MM.1S (cell line): Measurements from ENCODE around the gene BRINP1.

ENCODE experiments used
- DNase-seq: peaks from one replicate; pipeline ENCODE4 v3.0.0-alpha.2; 2015
- H2AFZ ChIP-seq: fragments of 300-600 bp; sonication (generic); 2 replicates; pipeline ENCODE4 v1.6.0; 2016; ENCODE audit warnings: antibody characterized with exemption, low read length
- H3F3A ChIP-seq: fragments of 300-600 bp; sonication (generic); 2 replicates; pipeline ENCODE4 v1.6.1; 2016; ENCODE audit warnings: mild to moderate bottlenecking, antibody characterized with exemption, low read length, moderate library complexity, mixed read lengths; ENCODE audit not compliant: insufficient read depth
- H3K27ac ChIP-seq: fragments of 300-600 bp; sonication (generic); 2 replicates; pipeline ENCODE4 v1.5.1; 2016; ENCODE audit warnings: mild to moderate bottlenecking, low read length
- H3K27me3 ChIP-seq: fragments of 300-600 bp; sonication (generic); replicated peaks from 2 replicates; pipeline ENCODE4 v1.6.0; 2016; ENCODE audit warnings: low read length; ENCODE audit not compliant: insufficient read depth
- H3K36me3 ChIP-seq: fragments of 300-600 bp; sonication (generic); replicated peaks from 2 replicates; pipeline ENCODE4 v1.6.1; 2016; ENCODE audit warnings: mild to moderate bottlenecking, low read length, mixed read lengths; ENCODE audit not compliant: insufficient read depth
- H3K4me1 ChIP-seq: fragments of 300-600 bp; sonication (generic); 2 replicates; pipeline ENCODE4 v1.6.1; 2016; ENCODE audit warnings: low read length, mixed read lengths
- H3K4me2 ChIP-seq: fragments of 300-600 bp; sonication (generic); 2 replicates; pipeline ENCODE4 v1.6.0; 2016; ENCODE audit warnings: low read depth, low read length
- H3K4me3 ChIP-seq: fragments of 300-600 bp; sonication (generic); 2 replicates; pipeline ENCODE4 v1.5.1; 2016; ENCODE audit warnings: low read length, mixed read lengths
- H3K79me2 ChIP-seq: fragments of 300-600 bp; sonication (generic); 2 replicates; pipeline ENCODE4 v1.6.1; 2016; ENCODE audit warnings: mixed run types, low read length, mixed read lengths
- H3K9ac ChIP-seq: fragments of 300-600 bp; sonication (generic); 2 replicates; pipeline ENCODE4 v1.6.1; 2016; ENCODE audit warnings: low read length, mixed read lengths
- H3K9me2 ChIP-seq: fragments of 300-600 bp; sonication (generic); replicated peaks from 2 replicates; pipeline ENCODE4 v1.6.1; 2016; ENCODE audit warnings: mild to moderate bottlenecking, low read length, mixed read lengths; ENCODE audit not compliant: insufficient read depth
- H3K9me3 ChIP-seq: fragments of 300-600 bp; sonication (generic); replicated peaks from 2 replicates; pipeline ENCODE4 v1.6.1; 2016; ENCODE audit warnings: mild to moderate bottlenecking, low read length, mixed read lengths; ENCODE audit not compliant: insufficient read depth
- H4K20me1 ChIP-seq: fragments of 300-600 bp; sonication (generic); 2 replicates; pipeline ENCODE4 v1.6.1; 2016; ENCODE audit warnings: mild to moderate bottlenecking, low read length, moderate library complexity, mixed read lengths; ENCODE audit not compliant: insufficient read depth
- EZH2 ChIP-seq: fragments of 300-600 bp; sonication (generic); optimal IDR thresholded peaks from 2 replicates; pipeline ENCODE3; 2017; ENCODE audit warnings: low read depth, mild to moderate bottlenecking, antibody characterized with exemption, low read length, mixed read lengths
- EZH2phosphoT487 ChIP-seq: fragments of 300-600 bp; sonication (generic); IDR thresholded peaks from 2 replicates; pipeline ENCODE4 v1.6.1; 2018; ENCODE audit warnings: antibody characterized with exemption, low read length
- TF ChIP-seq, protein P1 (sequence below): fragments of 300-600 bp; sonication (generic); IDR thresholded peaks from 2 replicates; pipeline ENCODE4 v1.5.1; 2016; ENCODE audit warnings: antibody characterized with exemption, low read length, mixed read lengths

BRINP1 gene

DNA sequence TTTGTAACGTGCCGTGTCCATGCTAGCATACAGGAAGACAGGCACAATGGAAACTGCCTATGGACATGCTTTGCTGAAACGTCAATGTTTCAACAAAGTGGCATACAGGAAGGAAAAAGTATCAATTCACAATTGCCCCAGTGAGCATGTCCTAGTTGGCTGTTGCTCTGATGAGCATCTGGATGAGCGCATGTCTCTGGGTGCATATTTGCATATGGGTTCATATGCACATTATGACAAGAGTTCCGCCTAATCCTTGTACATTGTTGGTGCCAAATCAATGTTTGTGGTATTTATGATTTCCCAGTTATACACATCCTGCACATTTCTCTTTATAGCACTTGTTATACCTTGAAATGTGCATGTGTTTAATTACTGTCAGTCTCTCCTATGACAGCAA, 58.5 kb downstream of the BRINP1 start:
- DNase-seq = no peak
- no peak overlapping the region for H3K9ac ChIP-seq
- no peaks in the 10 kb centered on the region for H3K27me3 ChIP-seq
- H3K4me1 ChIP-seq = no peaks in the 10 kb centered on the region
- no peak overlapping the region for H2AFZ ChIP-seq
- no peaks in the 10 kb centered on the region for H3K79me2 ChIP-seq
- H3K9me3 ChIP-seq = no peaks in the 10 kb centered on the region
- H3K9me2 ChIP-seq = no peaks in the 10 kb centered on the region
- H3K4me2 ChIP-seq = no peak overlapping the region
- H4K20me1 ChIP-seq = no peaks in the 10 kb centered on the region
- TF ChIP-seq, protein P1, sequence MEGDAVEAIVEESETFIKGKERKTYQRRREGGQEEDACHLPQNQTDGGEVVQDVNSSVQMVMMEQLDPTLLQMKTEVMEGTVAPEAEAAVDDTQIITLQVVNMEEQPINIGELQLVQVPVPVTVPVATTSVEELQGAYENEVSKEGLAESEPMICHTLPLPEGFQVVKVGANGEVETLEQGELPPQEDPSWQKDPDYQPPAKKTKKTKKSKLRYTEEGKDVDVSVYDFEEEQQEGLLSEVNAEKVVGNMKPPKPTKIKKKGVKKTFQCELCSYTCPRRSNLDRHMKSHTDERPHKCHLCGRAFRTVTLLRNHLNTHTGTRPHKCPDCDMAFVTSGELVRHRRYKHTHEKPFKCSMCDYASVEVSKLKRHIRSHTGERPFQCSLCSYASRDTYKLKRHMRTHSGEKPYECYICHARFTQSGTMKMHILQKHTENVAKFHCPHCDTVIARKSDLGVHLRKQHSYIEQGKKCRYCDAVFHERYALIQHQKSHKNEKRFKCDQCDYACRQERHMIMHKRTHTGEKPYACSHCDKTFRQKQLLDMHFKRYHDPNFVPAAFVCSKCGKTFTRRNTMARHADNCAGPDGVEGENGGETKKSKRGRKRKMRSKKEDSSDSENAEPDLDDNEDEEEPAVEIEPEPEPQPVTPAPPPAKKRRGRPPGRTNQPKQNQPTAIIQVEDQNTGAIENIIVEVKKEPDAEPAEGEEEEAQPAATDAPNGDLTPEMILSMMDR = no peak
- no peak for TF ChIP-seq EZH2
- TF ChIP-seq EZH2phosphoT487 = no peak
- no peak overlapping the region for H3K27ac ChIP-seq
- H3K4me3 ChIP-seq = no peak overlapping the region
- no peaks in the 10 kb centered on the region for H3K36me3 ChIP-seq
- H3F3A ChIP-seq = no peaks in the 10 kb centered on the region

DNA sequence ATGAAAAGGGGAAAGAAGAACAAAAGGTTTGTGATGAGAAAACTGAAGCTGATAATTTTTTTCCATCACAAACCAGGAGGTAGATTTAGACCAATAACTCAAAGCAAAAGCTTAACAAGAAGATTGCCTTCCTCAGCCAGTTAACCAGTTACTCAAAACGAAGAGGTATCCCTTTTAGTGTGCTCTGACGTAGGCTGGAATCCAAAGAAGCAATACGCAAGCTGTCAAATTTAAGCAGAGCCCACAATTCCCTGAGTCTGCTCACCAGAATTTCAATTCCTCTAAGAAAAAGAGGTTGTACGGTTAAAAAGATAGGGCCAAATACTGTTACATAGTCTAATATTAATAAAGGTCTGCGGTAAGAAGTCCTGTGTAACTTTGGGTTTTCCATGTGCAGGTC, 61.8 kb downstream of the BRINP1 start:
- Histone ChIP-seq H2AFZ (no peak overlapping the region), H3K79me2 (no peaks in the 10 kb centered on the region), H3K4me2 (no peak overlapping the region), H3K4me3 (no peak overlapping the region), H3K9ac (no peak overlapping the region), H3K36me3 (no peaks in the 10 kb centered on the region), H3K27me3 (no peaks in the 10 kb centered on the region), H3F3A (no peaks in the 10 kb centered on the region), H3K27ac (no peak overlapping the region), H4K20me1 (no peaks in the 10 kb centered on the region), H3K9me3 (no peaks in the 10 kb centered on the region), H3K9me2 (no peaks in the 10 kb centered on the region), H3K4me1 (no peaks in the 10 kb centered on the region)
- DNase-seq = no peak
- TF ChIP-seq, protein P1 = no peak

DNA sequence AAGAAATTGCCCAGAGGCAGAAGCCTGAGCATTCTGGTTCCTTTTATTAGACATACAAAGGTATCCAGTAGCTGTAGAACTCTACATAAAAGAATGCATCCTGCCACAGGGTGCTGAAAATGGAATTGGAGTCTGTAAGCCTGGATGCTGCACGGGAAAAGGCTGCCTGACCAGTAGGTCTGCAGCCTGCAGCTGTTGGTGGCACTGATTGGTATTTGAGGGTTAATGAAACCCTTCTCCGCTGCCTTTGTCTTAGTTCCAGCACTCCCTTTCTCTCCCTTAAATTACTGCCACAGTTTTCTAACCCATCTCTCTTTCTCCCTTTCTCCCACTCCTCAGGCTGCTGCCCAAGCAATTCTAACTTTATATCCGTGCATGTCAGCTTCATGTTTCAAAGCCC, 64.7 kb downstream of the BRINP1 start:
- Histone ChIP-seq H3K27me3 (no peaks in the 10 kb centered on the region), H3K79me2 (no peaks in the 10 kb centered on the region), H3K27ac (no peak overlapping the region), H4K20me1 (no peaks in the 10 kb centered on the region), H3K4me2 (no peak overlapping the region), H3K4me1 (no peaks in the 10 kb centered on the region), H3K36me3 (no peaks in the 10 kb centered on the region), H3F3A (no peaks in the 10 kb centered on the region), H3K9ac (no peak overlapping the region), H2AFZ (no peak overlapping the region), H3K9me3 (no peaks in the 10 kb centered on the region), H3K4me3 (no peak overlapping the region), H3K9me2 (no peaks in the 10 kb centered on the region)
- TF ChIP-seq EZH2phosphoT487 = no peak
- TF ChIP-seq, protein P1 = no peak
- no peak for TF ChIP-seq EZH2
- no peak for DNase-seq
